ENCODE results near the gene SS18L1. TPM values are rescaled to one million over a fixed set of nuclear protein-coding genes. Genes with fewer than 3 reads are reported as not detected.

The SS18L1 gene
- total RNA-seq, 2 experiments from 2014 or later, result 17.0 to 17.7 TPM

- no peak for DNase-seq (ENCODE audit: low spot score)
- no peaks in the 10 kb centered on the region for H3K9me2 ChIP-seq (ENCODE audit: insufficient read depth, low read length)
- peaks cover 18% of the 10 kb centered on the region for H3K4me1 ChIP-seq (ENCODE audit: insufficient read depth, low read length, poor library complexity, severe bottlenecking)
- ChIA-PET CTCF (ENCODE audit: unreplicated experiment) (no interaction called here), POLR2A (no interaction called here)
- H3K27ac ChIP-seq (ENCODE audit: low read depth, low read length, poor library complexity, severe bottlenecking), result no peak overlapping the region
- no peaks in the 10 kb centered on the region for H4K20me1 ChIP-seq (ENCODE audit: insufficient read depth, low read length)
- no peak overlapping the region for H2AFZ ChIP-seq (ENCODE audit: low read length)
- H3K36me3 ChIP-seq (ENCODE audit: insufficient read depth, low read length), result peaks cover 48% of the 10 kb centered on the region
- intact Hi-C loops (cut with micrococcal nuclease; ENCODE audit: unreplicated experiment), result no loop called here
- no peaks in the 10 kb centered on the region for H3K9me3 ChIP-seq (ENCODE audit: low read length)
- no peak overlapping the region for H3K4me2 ChIP-seq (ENCODE audit: low read length)
- TF ChIP-seq, protein P1, sequence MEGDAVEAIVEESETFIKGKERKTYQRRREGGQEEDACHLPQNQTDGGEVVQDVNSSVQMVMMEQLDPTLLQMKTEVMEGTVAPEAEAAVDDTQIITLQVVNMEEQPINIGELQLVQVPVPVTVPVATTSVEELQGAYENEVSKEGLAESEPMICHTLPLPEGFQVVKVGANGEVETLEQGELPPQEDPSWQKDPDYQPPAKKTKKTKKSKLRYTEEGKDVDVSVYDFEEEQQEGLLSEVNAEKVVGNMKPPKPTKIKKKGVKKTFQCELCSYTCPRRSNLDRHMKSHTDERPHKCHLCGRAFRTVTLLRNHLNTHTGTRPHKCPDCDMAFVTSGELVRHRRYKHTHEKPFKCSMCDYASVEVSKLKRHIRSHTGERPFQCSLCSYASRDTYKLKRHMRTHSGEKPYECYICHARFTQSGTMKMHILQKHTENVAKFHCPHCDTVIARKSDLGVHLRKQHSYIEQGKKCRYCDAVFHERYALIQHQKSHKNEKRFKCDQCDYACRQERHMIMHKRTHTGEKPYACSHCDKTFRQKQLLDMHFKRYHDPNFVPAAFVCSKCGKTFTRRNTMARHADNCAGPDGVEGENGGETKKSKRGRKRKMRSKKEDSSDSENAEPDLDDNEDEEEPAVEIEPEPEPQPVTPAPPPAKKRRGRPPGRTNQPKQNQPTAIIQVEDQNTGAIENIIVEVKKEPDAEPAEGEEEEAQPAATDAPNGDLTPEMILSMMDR (conservative IDR thresholded peaks at IDR 0.05; ENCODE audit: low read length), result no peak
- TF ChIP-seq EZH2phosphoT487 (IDR thresholded peaks at IDR 0.05; ENCODE audit: borderline replicate concordance, low read depth, low read length), result no peak
- no peak overlapping the region for H3K4me3 ChIP-seq (ENCODE audit: low read depth, low read length, poor library complexity, severe bottlenecking)
- H3K79me2 ChIP-seq (ENCODE audit: insufficient read depth, low read depth, low read length), result peaks cover 8% of the 10 kb centered on the region
- no TSS peak for BruUV-seq (replicated peaks)
Observed at GRCh38 chr20:62193079-62194025, 49.8 kb downstream of the SS18L1 start.

- TF ChIP-seq EZH2phosphoT487 (IDR thresholded peaks at IDR 0.05; ENCODE audit: borderline replicate concordance, low read depth, low read length), result no peak
- TF ChIP-seq, protein P1 (conservative IDR thresholded peaks at IDR 0.05; ENCODE audit: low read length), result no peak
- Histone ChIP-seq H3K9me3 (ENCODE audit: low read length) (no peaks in the 10 kb centered on the region), H2AFZ (ENCODE audit: low read length) (no peak overlapping the region), H3K4me1 (ENCODE audit: insufficient read depth, low read length, poor library complexity, severe bottlenecking) (peaks cover 12% of the 10 kb centered on the region), H4K20me1 (ENCODE audit: insufficient read depth, low read length) (no peaks in the 10 kb centered on the region), H3K27ac (ENCODE audit: low read depth, low read length, poor library complexity, severe bottlenecking) (no peak overlapping the region), H3K4me3 (ENCODE audit: low read depth, low read length, poor library complexity, severe bottlenecking) (no peak overlapping the region), H3K79me2 (ENCODE audit: insufficient read depth, low read depth, low read length) (no peaks in the 10 kb centered on the region), H3K4me2 (ENCODE audit: low read length) (peak overlapping the region; percentile 34; the same call in 1 of the 2 replicates), H3K36me3 (ENCODE audit: insufficient read depth, low read length) (peaks cover 50% of the 10 kb centered on the region), H3K9me2 (ENCODE audit: insufficient read depth, low read length) (no peaks in the 10 kb centered on the region)
- ChIA-PET POLR2A (no interaction called here), CTCF (ENCODE audit: unreplicated experiment) (no interaction called here)
- intact Hi-C loops (cut with micrococcal nuclease; ENCODE audit: unreplicated experiment), result no loop called here
- no TSS peak for BruUV-seq (replicated peaks)
- no peak for DNase-seq (ENCODE audit: low spot score)
Observed at GRCh38 chr20:62195075-62195405, 51.5 kb downstream of the SS18L1 start.

GRCh38 chr20:62195736-62196135, 52.2 kb downstream of the SS18L1 start:
- Histone ChIP-seq H3K4me2 (ENCODE audit: low read length) (no peak overlapping the region), H3K4me1 (ENCODE audit: insufficient read depth, low read length, poor library complexity, severe bottlenecking) (peaks cover 14% of the 10 kb centered on the region), H3K79me2 (ENCODE audit: insufficient read depth, low read depth, low read length) (no peaks in the 10 kb centered on the region), H4K20me1 (ENCODE audit: insufficient read depth, low read length) (no peaks in the 10 kb centered on the region), H3K27ac (ENCODE audit: low read depth, low read length, poor library complexity, severe bottlenecking) (no peak overlapping the region), H3K9me2 (ENCODE audit: insufficient read depth, low read length) (no peaks in the 10 kb centered on the region), H3K9me3 (ENCODE audit: low read length) (no peaks in the 10 kb centered on the region), H3K36me3 (ENCODE audit: insufficient read depth, low read length) (peaks cover 50% of the 10 kb centered on the region), H2AFZ (ENCODE audit: low read length) (no peak overlapping the region), H3K4me3 (ENCODE audit: low read depth, low read length, poor library complexity, severe bottlenecking) (no peak overlapping the region)
- TF ChIP-seq EZH2phosphoT487 (IDR thresholded peaks at IDR 0.05; ENCODE audit: borderline replicate concordance, low read depth, low read length), result no peak
- TF ChIP-seq, protein P1 (conservative IDR thresholded peaks at IDR 0.05; ENCODE audit: low read length), result no peak
- BruUV-seq (replicated peaks), result no TSS peak
- intact Hi-C loops (cut with micrococcal nuclease; ENCODE audit: unreplicated experiment), result no loop called here
- POLR2A ChIA-PET, result no interaction called here
- no peak for DNase-seq (ENCODE audit: low spot score)
- CTCF ChIA-PET (ENCODE audit: unreplicated experiment), result no interaction called here

Data from OCI-LY7 (cell line).